Colonic mucosa (tissue), 4 donors: Measurements from ENCODE around the gene PM20D1. TPM values are rescaled to one million over a fixed set of nuclear protein-coding genes. Genes with fewer than 3 reads are reported as not detected.

Source experiments
- DNase-seq: peaks from one replicate; pipeline ENCODE4 v3.0.0-alpha.2; 2020
- H3K27ac ChIP-seq: fragments of 200-600 bp; one replicate; pipeline ENCODE4 v1.8.0; 2021
- H3K27me3 ChIP-seq: fragments of 200-600 bp; one replicate; pipeline ENCODE4 v1.8.0; 2021
- H3K36me3 ChIP-seq: fragments of 200-600 bp; one replicate; pipeline ENCODE4 v1.8.0; 2021
- H3K4me1 ChIP-seq: fragments of 200-600 bp; one replicate; pipeline ENCODE4 v1.8.0; 2021; ENCODE audit warnings: mild to moderate bottlenecking
- H3K4me3 ChIP-seq: fragments of 200-600 bp; one replicate; pipeline ENCODE4 v1.8.0; 2021
- H3K9ac ChIP-seq, 2 donors: one replicate each; pipeline ENCODE4 v1.7.0; 2013; ENCODE audit warnings: control low read depth in 2 of 2, low read depth in 2 of 2, low read length in 2 of 2
- H3K9me3 ChIP-seq: fragments of 200-600 bp; one replicate; pipeline ENCODE4 v1.8.0; 2021
- CTCF ChIP-seq: fragments of 200-600 bp; IDR thresholded peaks from one replicate; pipeline ENCODE4 v1.8.0; 2022; ENCODE audit warnings: antibody characterized with exemption, mild to moderate bottlenecking
- intact Hi-C: fragments of 100-400 bp; cut with DNase I; formaldehyde crosslinking; loops from one replicate; pipeline ENCODE4 v1.14.1; 2022
- total RNA-seq, 2 donors: library from RNA; stranded (reverse); fragmentation: NEBNext Ultra II Directional in 1 of 2; extraction: Animal tissue kit (Norgen Biotek cat#: 25700) in 1 of 2; gene quantifications; one replicate each; pipeline ENCODE4 v1.2.1, GENCODE V29; 2021
- donor health status: healthy.
- donor health status: DM: no; HTN: no; CAD: no.
- donor health status: DM: no; HTN: no; CAD: no.

Gene PM20D1
- total RNA-seq, 2 donors from 2014 or later: 0.27 TPM; not detected in 1

- Histone ChIP-seq H3K4me3 (no peak overlapping the region), H3K36me3 (no peaks in the 10 kb centered on the region), H3K27ac (no peak overlapping the region), H3K4me1 (no peaks in the 10 kb centered on the region), H3K27me3 (no peaks in the 10 kb centered on the region), H3K9me3 (no peaks in the 10 kb centered on the region), H3K9ac (no peak overlapping the region)
- DNase-seq: no peak
- intact Hi-C loops: no loop called here
- no peak for TF ChIP-seq CTCF
Measured at GRCh38 chr1:205800427-205800826, 49.5 kb downstream of the PM20D1 start.

GRCh38 chr1:205798577-205798976 lies 51.4 kb downstream of the PM20D1 start:
- no peaks in the 10 kb centered on the region for H3K27me3 ChIP-seq
- no peak overlapping the region for H3K9ac ChIP-seq
- intact Hi-C loops: no loop called here
- H3K4me3 ChIP-seq: no peak overlapping the region
- H3K4me1 ChIP-seq: no peaks in the 10 kb centered on the region
- no peak for DNase-seq
- no peaks in the 10 kb centered on the region for H3K9me3 ChIP-seq
- no peak for TF ChIP-seq CTCF
- H3K27ac ChIP-seq: no peak overlapping the region
- no peaks in the 10 kb centered on the region for H3K36me3 ChIP-seq

- intact Hi-C loops: no loop called here
- no peak for TF ChIP-seq CTCF
Measured at GRCh38 chr1:205797168-205797567, 52.8 kb downstream of the PM20D1 start.

GRCh38 chr1:205794011-205794730 lies 55.8 kb downstream of the PM20D1 start:
- no peak overlapping the region for H3K9ac ChIP-seq
- no peaks in the 10 kb centered on the region for H3K4me1 ChIP-seq
- no peak for DNase-seq
- no peak overlapping the region for H3K27ac ChIP-seq
- H3K9me3 ChIP-seq: no peaks in the 10 kb centered on the region
- TF ChIP-seq CTCF: no peak
- no peaks in the 10 kb centered on the region for H3K27me3 ChIP-seq
- H3K4me3 ChIP-seq: no peak overlapping the region
- intact Hi-C loops: loop anchor here (5.0 kb wide), 1 partner anchor 113 kb away; no protein-coding TSS in a partner anchor
- H3K36me3 ChIP-seq: no peaks in the 10 kb centered on the region

More at GRCh38 chr1:205797168-205797567, 52.8 kb downstream of the PM20D1 start:
- Histone ChIP-seq H3K36me3 (no peaks in the 10 kb centered on the region), H3K27me3 (no peaks in the 10 kb centered on the region), H3K27ac (no peak overlapping the region), H3K9me3 (no peaks in the 10 kb centered on the region), H3K9ac (no peak overlapping the region), H3K4me1 (no peaks in the 10 kb centered on the region), H3K4me3 (no peak overlapping the region)
- no peak for DNase-seq

- Histone ChIP-seq H3K9me3 (no peaks in the 10 kb centered on the region), H3K4me3 (no peak overlapping the region), H3K27me3 (no peaks in the 10 kb centered on the region), H3K36me3 (no peaks in the 10 kb centered on the region), H3K27ac (no peak overlapping the region), H3K9ac (no peak overlapping the region), H3K4me1 (no peaks in the 10 kb centered on the region)
- DNase-seq: no peak
- TF ChIP-seq CTCF: no peak
- intact Hi-C loops: loop anchor here (5.0 kb wide), 1 partner anchor 114 kb away; no protein-coding TSS in a partner anchor
Measured at GRCh38 chr1:205792961-205793673, 56.8 kb downstream of the PM20D1 start.
